Measurements from ENCODE around the gene ASL. TPM values are rescaled to one million over a fixed set of nuclear protein-coding genes. Genes with fewer than 3 reads are reported as not detected.

Gene ASL
- polyA plus RNA-seq, 1 of the 3 experiments (the other 2 are of a cell fraction), result 138 TPM

- TF ChIP-seq EZH2phosphoT487 (IDR thresholded peaks at IDR 0.05; ENCODE audit: borderline replicate concordance, low read depth), result no peak
- no peak for TF ChIP-seq RXRA (IDR thresholded peaks at IDR 0.05; ENCODE audit: borderline replicate concordance, low read depth)
- TF ChIP-seq POLR2AphosphoS5 (IDR thresholded peaks at IDR 0.05; ENCODE audit: low read depth, low read length), result no peak
- no peak for TF ChIP-seq RFX5 (IDR thresholded peaks at IDR 0.05; ENCODE audit: low read length)
- TF ChIP-seq JUND (IDR thresholded peaks at IDR 0.05), result no peak
- TF ChIP-seq GABPA (IDR thresholded peaks at IDR 0.05; ENCODE audit: low read depth), result no peak
- no peak for TF ChIP-seq MEF2A (IDR thresholded peaks at IDR 0.05; ENCODE audit: borderline replicate concordance, low read depth)
- no peak for TF ChIP-seq NRF1 (IDR thresholded peaks at IDR 0.05; ENCODE audit: low read depth, low read length)
- no peak for TF ChIP-seq RCOR1 (IDR thresholded peaks at IDR 0.05; ENCODE audit: low read length)
- no peak for TF ChIP-seq PBX3 (IDR thresholded peaks at IDR 0.05)
- TF ChIP-seq, protein P1, sequence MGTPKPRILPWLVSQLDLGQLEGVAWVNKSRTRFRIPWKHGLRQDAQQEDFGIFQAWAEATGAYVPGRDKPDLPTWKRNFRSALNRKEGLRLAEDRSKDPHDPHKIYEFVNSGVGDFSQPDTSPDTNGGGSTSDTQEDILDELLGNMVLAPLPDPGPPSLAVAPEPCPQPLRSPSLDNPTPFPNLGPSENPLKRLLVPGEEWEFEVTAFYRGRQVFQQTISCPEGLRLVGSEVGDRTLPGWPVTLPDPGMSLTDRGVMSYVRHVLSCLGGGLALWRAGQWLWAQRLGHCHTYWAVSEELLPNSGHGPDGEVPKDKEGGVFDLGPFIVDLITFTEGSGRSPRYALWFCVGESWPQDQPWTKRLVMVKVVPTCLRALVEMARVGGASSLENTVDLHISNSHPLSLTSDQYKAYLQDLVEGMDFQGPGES (IDR thresholded peaks at IDR 0.05; ENCODE audit: low read depth, low read length), result no peak
- TF ChIP-seq YY1 (IDR thresholded peaks at IDR 0.05; ENCODE audit: low read depth), result no peak
Observed at GRCh38 chr7:66039094-66039670, 36.4 kb upstream of the ASL start (continued).

DNA sequence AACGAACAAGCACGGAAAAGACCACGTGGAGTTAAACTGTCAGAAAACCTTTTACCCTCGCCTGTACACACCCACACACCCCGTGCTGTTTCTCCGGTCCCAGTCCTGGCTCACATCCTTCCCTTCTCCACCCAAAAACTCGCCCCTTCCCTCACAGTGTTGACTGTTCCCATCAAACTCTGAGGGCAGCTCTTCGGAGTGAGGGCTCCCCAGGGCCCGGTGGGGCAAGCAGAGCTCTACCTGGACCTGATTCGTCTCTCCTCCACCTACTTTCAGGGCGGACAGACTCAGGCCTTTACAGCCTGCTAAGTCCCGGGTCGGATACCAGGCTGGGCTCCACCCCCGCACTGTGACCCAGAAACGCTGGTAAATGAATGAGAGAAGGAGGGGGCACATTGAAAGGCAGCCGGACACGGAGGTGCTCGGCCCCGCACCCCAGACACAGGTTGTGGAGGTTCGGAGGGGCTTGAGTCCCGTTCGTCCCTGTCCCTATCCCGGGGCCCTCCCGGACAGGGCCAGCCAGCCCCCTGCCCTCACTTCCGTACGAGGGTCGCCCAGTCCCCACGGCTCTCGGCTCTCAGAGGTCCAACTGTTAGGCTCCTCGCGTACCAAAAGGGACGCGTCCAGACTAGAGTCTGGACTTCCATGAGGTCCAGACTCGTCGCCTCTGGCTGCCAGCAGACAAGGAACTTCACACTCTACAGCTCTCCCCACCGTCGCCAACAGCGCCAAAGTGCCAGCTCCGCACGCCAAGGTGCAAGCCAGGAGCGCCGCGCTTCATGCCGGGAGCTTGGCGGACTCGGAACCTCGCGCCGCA lies 31.7 kb upstream of the ASL start:
- no peak for DNase-seq
- H3K9me3 ChIP-seq, result no peaks in the 10 kb centered on the region
- H3K4me1 ChIP-seq (ENCODE audit: control insufficient read depth in 1 of 2, insufficient read depth in 2 of 2, low read depth in 1 of 2, low read length in 1 of 2), result 0 out of 4 replicates have a peak, but pooled peaks cover 0 to 8% of the 10 kb centered on the region in 2 experiments
- POLR2A ChIA-PET, result no interaction called here
- CTCF ChIA-PET, result no interaction called here
- no peak overlapping the region for H3K4me2 ChIP-seq
- no peak overlapping the region for H3K27ac ChIP-seq (ENCODE audit: low read depth in 2 of 2, low read length in 1 of 2)
- no peaks in the 10 kb centered on the region for H3K9me2 ChIP-seq
- H3F3A ChIP-seq (replicated peaks; ENCODE audit: insufficient read depth), result peaks cover 3% of the 10 kb centered on the region
- H3K4me3 ChIP-seq (ENCODE audit: low read depth in 2 of 2, low read length in 1 of 2), result no peak overlapping the region
- no peaks in the 10 kb centered on the region for H3K79me2 ChIP-seq (ENCODE audit: insufficient read depth)
- H3K27me3 ChIP-seq (ENCODE audit: insufficient read depth), result no peaks in the 10 kb centered on the region
- H3K9ac ChIP-seq, result no peak overlapping the region
- WGBS (ENCODE audit: low lambda C conversion rate), result 93% methylated on average over 49 of the region's 49 CpGs
- H4K20me1 ChIP-seq (ENCODE audit: insufficient read depth), result no peaks in the 10 kb centered on the region
- no peaks in the 10 kb centered on the region for H3K36me3 ChIP-seq (replicated peaks in 1 of 2; ENCODE audit: control insufficient read depth in 1 of 2, insufficient read depth in 2 of 2, low read length in 1 of 2)
- no peak overlapping the region for H2AFZ ChIP-seq (ENCODE audit: low read depth)
- no peak for TF ChIP-seq MXI1 (IDR thresholded peaks at IDR 0.05; ENCODE audit: low read depth, low read length)
- TF ChIP-seq RCOR1 (IDR thresholded peaks at IDR 0.05; ENCODE audit: low read length), result no peak
- TF ChIP-seq, protein P2, sequence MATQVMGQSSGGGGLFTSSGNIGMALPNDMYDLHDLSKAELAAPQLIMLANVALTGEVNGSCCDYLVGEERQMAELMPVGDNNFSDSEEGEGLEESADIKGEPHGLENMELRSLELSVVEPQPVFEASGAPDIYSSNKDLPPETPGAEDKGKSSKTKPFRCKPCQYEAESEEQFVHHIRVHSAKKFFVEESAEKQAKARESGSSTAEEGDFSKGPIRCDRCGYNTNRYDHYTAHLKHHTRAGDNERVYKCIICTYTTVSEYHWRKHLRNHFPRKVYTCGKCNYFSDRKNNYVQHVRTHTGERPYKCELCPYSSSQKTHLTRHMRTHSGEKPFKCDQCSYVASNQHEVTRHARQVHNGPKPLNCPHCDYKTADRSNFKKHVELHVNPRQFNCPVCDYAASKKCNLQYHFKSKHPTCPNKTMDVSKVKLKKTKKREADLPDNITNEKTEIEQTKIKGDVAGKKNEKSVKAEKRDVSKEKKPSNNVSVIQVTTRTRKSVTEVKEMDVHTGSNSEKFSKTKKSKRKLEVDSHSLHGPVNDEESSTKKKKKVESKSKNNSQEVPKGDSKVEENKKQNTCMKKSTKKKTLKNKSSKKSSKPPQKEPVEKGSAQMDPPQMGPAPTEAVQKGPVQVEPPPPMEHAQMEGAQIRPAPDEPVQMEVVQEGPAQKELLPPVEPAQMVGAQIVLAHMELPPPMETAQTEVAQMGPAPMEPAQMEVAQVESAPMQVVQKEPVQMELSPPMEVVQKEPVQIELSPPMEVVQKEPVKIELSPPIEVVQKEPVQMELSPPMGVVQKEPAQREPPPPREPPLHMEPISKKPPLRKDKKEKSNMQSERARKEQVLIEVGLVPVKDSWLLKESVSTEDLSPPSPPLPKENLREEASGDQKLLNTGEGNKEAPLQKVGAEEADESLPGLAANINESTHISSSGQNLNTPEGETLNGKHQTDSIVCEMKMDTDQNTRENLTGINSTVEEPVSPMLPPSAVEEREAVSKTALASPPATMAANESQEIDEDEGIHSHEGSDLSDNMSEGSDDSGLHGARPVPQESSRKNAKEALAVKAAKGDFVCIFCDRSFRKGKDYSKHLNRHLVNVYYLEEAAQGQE (IDR thresholded peaks at IDR 0.05; ENCODE audit: low read depth, low read length), result no peak
- no peak for TF ChIP-seq JUND (IDR thresholded peaks at IDR 0.05)
- no peak for TF ChIP-seq POLR2AphosphoS5 (IDR thresholded peaks at IDR 0.05; ENCODE audit: low read depth, low read length)
- no peak for TF ChIP-seq NRF1 (IDR thresholded peaks at IDR 0.05; ENCODE audit: low read depth, low read length)
- no peak for TF ChIP-seq YY1 (IDR thresholded peaks at IDR 0.05; ENCODE audit: low read depth)
- TF ChIP-seq ELF1 (IDR thresholded peaks at IDR 0.05), result no peak
- TF ChIP-seq TEAD4 (IDR thresholded peaks at IDR 0.05; ENCODE audit: borderline replicate concordance, insufficient read depth), result no peak
- no peak for TF ChIP-seq EZH2phosphoT487 (IDR thresholded peaks at IDR 0.05; ENCODE audit: borderline replicate concordance, low read depth)
- TF ChIP-seq PBX3 (IDR thresholded peaks at IDR 0.05), result no peak
- TF ChIP-seq FOXM1 (IDR thresholded peaks at IDR 0.05; ENCODE audit: low read depth), result no peak
- no peak for TF ChIP-seq SIN3A (IDR thresholded peaks at IDR 0.05; ENCODE audit: borderline replicate concordance, low read depth, low read length)
- no peak for TF ChIP-seq RXRA (IDR thresholded peaks at IDR 0.05; ENCODE audit: borderline replicate concordance, low read depth)
- TF ChIP-seq EP300 (IDR thresholded peaks at IDR 0.05; ENCODE audit: borderline replicate concordance in 1 of 2, low read depth in 1 of 2, low read length in 1 of 2), result no peak
- no peak for TF ChIP-seq NFIC (IDR thresholded peaks at IDR 0.05; ENCODE audit: borderline replicate concordance)

Measured in SK-N-SH (cell line).